HG02798 (cell line): ENCODE results near the gene C21orf58.

Experiments
- ATAC-seq: cut with Tn5 transposase; IDR thresholded peaks from one replicate; pipeline ENCODE4 v1.9.1; 2021; ENCODE audit warnings: mild to moderate bottlenecking; ENCODE audit not compliant: unreplicated experiment, poor library complexity

C21orf58 gene

GRCh38 chr21:46354518-46354917 is 30.8 kb upstream of the C21orf58 start:
- no peak for ATAC-seq

GRCh38 chr21:46354046-46354445 is 30.4 kb upstream of the C21orf58 start:
- ATAC-seq = no peak

GRCh38 chr21:46352913-46353312 is 29.2 kb upstream of the C21orf58 start:
- no peak for ATAC-seq

GRCh38 chr21:46352164-46352515 is 28.5 kb upstream of the C21orf58 start:
- ATAC-seq = no peak

- ATAC-seq = no peak
Measured at GRCh38 chr21:46351476-46352163, 27.9 kb upstream of the C21orf58 start.

- ATAC-seq = no peak
Measured at GRCh38 chr21:46350981-46351380, 27.3 kb upstream of the C21orf58 start.

- ATAC-seq = no peak
Measured at GRCh38 chr21:46350571-46350970, 26.9 kb upstream of the C21orf58 start.

- ATAC-seq = no peak
Measured at GRCh38 chr21:46349134-46349760, 25.6 kb upstream of the C21orf58 start.

- no peak for ATAC-seq
Measured at GRCh38 chr21:46347791-46348381, 24.2 kb upstream of the C21orf58 start.

- no peak for ATAC-seq
Measured at GRCh38 chr21:46347203-46347550, 23.5 kb upstream of the C21orf58 start.

- no peak for ATAC-seq
Measured at GRCh38 chr21:46346296-46347202, 22.9 kb upstream of the C21orf58 start.

GRCh38 chr21:46345861-46346260 is 22.2 kb upstream of the C21orf58 start:
- no peak for ATAC-seq

- no peak for ATAC-seq
Measured at GRCh38 chr21:46344219-46344915, 20.7 kb upstream of the C21orf58 start.

GRCh38 chr21:46340998-46341397 is 17.3 kb upstream of the C21orf58 start:
- ATAC-seq = no peak

GRCh38 chr21:46336603-46337002 is 12.9 kb upstream of the C21orf58 start:
- no peak for ATAC-seq

- ATAC-seq = no peak
Measured at GRCh38 chr21:46334351-46335140, 10.9 kb upstream of the C21orf58 start.

GRCh38 chr21:46329796-46330195 is 6.1 kb upstream of the C21orf58 start:
- ATAC-seq = no peak

- ATAC-seq = no peak
Measured at GRCh38 chr21:46328151-46328550, 4.5 kb upstream of the C21orf58 start.

GRCh38 chr21:46327711-46328110 is 4.0 kb upstream of the C21orf58 start:
- no peak for ATAC-seq
